ENCODE results near the gene CALN1. TPM values are rescaled to one million over a fixed set of nuclear protein-coding genes. Genes with fewer than 3 reads are reported as not detected.

The CALN1 gene
- total and polyA plus RNA-seq, 2 of the 8 experiments (the other 6 are each of a cell fraction or from before 2014, with no cell fraction given) = 6.4 to 15.2 TPM

DNA sequence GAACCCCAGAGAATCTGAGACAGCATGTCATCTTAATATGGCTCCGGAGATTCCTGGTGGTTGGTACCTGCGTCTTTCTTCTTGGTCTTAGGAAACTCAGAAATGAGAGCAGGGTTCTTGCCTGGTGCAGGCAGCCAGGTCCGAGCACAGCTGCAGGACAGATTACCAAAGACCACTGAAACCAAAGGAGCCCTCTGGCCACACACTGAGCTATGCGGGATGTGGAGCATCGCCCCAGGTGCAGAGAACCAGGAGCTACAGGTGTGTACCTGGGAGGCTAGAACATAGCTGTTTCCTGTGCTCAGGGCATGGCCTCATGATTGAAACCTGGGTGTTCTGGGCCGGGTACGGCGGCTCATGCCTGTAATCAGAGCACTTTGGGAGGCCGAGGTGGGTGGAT, 635.4 kb downstream of the CALN1 start (continued):
- TF ChIP-seq, protein P1, sequence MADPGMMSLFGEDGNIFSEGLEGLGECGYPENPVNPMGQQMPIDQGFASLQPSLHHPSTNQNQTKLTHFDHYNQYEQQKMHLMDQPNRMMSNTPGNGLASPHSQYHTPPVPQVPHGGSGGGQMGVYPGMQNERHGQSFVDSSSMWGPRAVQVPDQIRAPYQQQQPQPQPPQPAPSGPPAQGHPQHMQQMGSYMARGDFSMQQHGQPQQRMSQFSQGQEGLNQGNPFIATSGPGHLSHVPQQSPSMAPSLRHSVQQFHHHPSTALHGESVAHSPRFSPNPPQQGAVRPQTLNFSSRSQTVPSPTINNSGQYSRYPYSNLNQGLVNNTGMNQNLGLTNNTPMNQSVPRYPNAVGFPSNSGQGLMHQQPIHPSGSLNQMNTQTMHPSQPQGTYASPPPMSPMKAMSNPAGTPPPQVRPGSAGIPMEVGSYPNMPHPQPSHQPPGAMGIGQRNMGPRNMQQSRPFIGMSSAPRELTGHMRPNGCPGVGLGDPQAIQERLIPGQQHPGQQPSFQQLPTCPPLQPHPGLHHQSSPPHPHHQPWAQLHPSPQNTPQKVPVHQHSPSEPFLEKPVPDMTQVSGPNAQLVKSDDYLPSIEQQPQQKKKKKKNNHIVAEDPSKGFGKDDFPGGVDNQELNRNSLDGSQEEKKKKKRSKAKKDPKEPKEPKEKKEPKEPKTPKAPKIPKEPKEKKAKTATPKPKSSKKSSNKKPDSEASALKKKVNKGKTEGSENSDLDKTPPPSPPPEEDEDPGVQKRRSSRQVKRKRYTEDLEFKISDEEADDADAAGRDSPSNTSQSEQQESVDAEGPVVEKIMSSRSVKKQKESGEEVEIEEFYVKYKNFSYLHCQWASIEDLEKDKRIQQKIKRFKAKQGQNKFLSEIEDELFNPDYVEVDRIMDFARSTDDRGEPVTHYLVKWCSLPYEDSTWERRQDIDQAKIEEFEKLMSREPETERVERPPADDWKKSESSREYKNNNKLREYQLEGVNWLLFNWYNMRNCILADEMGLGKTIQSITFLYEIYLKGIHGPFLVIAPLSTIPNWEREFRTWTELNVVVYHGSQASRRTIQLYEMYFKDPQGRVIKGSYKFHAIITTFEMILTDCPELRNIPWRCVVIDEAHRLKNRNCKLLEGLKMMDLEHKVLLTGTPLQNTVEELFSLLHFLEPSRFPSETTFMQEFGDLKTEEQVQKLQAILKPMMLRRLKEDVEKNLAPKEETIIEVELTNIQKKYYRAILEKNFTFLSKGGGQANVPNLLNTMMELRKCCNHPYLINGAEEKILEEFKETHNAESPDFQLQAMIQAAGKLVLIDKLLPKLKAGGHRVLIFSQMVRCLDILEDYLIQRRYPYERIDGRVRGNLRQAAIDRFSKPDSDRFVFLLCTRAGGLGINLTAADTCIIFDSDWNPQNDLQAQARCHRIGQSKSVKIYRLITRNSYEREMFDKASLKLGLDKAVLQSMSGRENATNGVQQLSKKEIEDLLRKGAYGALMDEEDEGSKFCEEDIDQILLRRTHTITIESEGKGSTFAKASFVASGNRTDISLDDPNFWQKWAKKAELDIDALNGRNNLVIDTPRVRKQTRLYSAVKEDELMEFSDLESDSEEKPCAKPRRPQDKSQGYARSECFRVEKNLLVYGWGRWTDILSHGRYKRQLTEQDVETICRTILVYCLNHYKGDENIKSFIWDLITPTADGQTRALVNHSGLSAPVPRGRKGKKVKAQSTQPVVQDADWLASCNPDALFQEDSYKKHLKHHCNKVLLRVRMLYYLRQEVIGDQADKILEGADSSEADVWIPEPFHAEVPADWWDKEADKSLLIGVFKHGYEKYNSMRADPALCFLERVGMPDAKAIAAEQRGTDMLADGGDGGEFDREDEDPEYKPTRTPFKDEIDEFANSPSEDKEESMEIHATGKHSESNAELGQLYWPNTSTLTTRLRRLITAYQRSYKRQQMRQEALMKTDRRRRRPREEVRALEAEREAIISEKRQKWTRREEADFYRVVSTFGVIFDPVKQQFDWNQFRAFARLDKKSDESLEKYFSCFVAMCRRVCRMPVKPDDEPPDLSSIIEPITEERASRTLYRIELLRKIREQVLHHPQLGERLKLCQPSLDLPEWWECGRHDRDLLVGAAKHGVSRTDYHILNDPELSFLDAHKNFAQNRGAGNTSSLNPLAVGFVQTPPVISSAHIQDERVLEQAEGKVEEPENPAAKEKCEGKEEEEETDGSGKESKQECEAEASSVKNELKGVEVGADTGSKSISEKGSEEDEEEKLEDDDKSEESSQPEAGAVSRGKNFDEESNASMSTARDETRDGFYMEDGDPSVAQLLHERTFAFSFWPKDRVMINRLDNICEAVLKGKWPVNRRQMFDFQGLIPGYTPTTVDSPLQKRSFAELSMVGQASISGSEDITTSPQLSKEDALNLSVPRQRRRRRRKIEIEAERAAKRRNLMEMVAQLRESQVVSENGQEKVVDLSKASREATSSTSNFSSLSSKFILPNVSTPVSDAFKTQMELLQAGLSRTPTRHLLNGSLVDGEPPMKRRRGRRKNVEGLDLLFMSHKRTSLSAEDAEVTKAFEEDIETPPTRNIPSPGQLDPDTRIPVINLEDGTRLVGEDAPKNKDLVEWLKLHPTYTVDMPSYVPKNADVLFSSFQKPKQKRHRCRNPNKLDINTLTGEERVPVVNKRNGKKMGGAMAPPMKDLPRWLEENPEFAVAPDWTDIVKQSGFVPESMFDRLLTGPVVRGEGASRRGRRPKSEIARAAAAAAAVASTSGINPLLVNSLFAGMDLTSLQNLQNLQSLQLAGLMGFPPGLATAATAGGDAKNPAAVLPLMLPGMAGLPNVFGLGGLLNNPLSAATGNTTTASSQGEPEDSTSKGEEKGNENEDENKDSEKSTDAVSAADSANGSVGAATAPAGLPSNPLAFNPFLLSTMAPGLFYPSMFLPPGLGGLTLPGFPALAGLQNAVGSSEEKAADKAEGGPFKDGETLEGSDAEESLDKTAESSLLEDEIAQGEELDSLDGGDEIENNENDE (IDR thresholded peaks at IDR 0.05; ENCODE audit: insufficient replicate concordance, low read length) = no peak
- no peak for TF ChIP-seq ZNF274 (IDR thresholded peaks at IDR 0.05; ENCODE audit: borderline replicate concordance, extremely low read depth, low read length)
- TF ChIP-seq FOSL1 (IDR thresholded peaks at IDR 0.05; ENCODE audit: insufficient read depth, low read depth, low read length) = no peak
- TF ChIP-seq NRF1 (IDR thresholded peaks at IDR 0.05; ENCODE audit: low read depth, low read length) = no peak
- no peak for TF ChIP-seq KDM4A (IDR thresholded peaks at IDR 0.05; ENCODE audit: low read depth, low read length, severe bottlenecking)
- no peak for TF ChIP-seq POLR2AphosphoS5 (IDR thresholded peaks at IDR 0.05; ENCODE audit: low read depth, low read length)
- no peak for TF ChIP-seq SIRT6 (IDR thresholded peaks at IDR 0.05; ENCODE audit: low read length)
- no peak for TF ChIP-seq EGR1 (IDR thresholded peaks at IDR 0.05; ENCODE audit: borderline replicate concordance, low read depth, low read length)
- TF ChIP-seq RBBP5 (IDR thresholded peaks at IDR 0.05; ENCODE audit: borderline replicate concordance, low read depth, low read length) = no peak
- TF ChIP-seq CTBP2 (IDR thresholded peaks at IDR 0.05; ENCODE audit: borderline replicate concordance, insufficient read depth, insufficient read length, low read length) = no peak
- TF ChIP-seq TBP (IDR thresholded peaks at IDR 0.05; ENCODE audit: low read depth, low read length) = no peak

All from H1 (cell line).